NCI-H1105 treated with DMSO at 0.1 percent for 48 hours (cell line): Measurements from ENCODE around the gene CBX6.

Experiments
- DNase-seq: peaks from one replicate; lab custom pipeline; 2025; lab: John Stamatoyannopoulos, UW

The CBX6 gene

GRCh38 chr22:38873469-38874411 is 1.7 kb upstream of the CBX6 start:
- peak; percentile 61 for DNase-seq

DNA sequence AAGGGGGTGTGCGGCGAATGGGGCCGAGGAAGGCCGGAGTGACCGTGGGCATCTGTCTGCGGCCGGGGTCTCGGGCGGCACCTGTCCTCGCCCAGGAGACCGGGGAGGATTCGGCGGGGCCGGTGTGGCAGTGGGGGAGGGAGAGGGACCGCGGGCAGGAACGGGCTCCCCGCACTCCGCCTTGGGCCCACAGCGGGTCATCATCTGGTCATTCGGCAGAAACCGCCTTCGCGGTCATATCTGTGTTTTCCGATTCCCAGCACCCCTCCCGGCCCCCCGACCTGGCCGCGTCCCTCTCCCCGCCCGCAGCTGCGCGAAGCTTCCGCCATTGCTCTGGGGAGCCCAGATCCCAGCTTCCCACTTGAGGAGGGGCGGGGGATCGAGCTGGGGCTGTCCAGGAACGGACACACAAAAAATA is 824 bp upstream of the CBX6 start:
- peak; percentile 55 for DNase-seq

- no peak for DNase-seq
These were observed 450 bp downstream of the CBX6 start for GRCh38 chr22:38871360-38872171.

DNA sequence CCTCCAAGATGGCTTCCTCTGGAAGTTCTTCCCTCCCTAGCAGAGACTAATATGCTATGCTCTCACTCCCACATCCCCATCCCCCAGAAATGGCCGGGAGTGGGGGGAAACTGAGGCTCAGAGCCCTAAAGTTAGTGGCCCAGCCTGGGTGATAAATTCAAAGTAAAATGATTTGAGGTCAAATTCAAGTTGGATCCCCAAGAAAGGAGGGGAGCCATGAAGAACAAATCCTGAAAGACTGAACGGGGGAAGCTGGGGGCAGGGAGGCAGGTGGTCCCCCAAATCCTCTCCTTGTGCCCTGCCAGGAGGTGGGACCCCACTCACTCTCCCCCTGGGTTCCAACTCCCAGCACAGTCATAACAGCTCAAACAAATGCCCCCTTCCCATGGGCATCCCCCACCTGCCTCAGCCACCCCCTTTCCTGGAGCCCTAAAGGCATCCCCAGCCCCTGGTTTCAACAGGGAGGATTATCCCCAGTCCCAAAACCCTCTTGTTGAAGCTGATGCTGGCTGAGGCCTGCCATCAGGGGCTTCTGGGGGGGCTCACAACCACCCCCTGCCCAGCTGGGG is 1.1 kb downstream of the CBX6 start:
- DNase-seq = no peak

DNA sequence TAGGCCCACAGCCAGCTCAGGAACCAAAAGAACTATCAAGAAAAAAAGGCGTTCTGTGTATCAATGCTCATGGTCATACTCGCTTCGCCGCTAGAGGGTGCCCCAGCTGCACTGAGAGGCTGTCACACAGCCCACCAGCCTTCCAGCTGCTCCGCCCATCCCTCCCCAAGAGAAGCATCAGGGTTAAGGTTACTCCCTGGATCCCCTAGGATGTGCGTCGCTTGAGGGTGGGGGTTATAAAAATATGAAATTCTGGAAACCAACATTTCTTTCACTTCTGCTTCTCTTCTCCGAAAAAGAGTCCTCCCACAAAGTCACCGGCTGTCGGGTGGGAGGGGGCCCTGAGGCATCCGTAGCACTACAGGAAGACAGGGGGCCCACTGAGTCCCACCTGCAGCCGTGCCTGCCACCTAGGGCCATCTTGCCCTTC is 1.7 kb downstream of the CBX6 start:
- peak; percentile 76 for DNase-seq

GRCh38 chr22:38869663-38870062 is 2.4 kb downstream of the CBX6 start:
- no peak for DNase-seq

GRCh38 chr22:38868886-38869381 is 3.1 kb downstream of the CBX6 start:
- peak; percentile 56 for DNase-seq

DNA sequence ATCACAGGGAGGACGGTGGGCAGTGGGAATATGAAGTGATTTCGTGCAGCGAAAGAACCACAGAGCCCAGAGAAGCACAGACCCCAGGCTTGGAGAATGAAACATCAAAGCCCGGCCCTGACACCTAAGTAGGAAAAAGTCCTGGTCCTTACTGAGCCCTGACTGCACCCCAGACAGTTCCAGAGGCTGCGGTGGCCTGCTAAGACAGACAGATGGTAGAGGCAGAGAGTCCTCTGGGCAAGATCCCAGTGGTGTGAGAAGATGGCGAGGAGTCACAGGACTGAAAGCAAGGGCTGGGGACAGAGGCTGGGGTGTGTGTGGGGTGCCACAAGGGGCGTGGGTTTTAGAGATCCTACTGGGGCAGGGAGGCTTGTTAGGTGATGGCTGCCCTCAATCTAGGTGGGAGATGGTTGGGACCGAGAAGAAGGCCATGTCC is 3.7 kb downstream of the CBX6 start:
- DNase-seq = no peak

DNA sequence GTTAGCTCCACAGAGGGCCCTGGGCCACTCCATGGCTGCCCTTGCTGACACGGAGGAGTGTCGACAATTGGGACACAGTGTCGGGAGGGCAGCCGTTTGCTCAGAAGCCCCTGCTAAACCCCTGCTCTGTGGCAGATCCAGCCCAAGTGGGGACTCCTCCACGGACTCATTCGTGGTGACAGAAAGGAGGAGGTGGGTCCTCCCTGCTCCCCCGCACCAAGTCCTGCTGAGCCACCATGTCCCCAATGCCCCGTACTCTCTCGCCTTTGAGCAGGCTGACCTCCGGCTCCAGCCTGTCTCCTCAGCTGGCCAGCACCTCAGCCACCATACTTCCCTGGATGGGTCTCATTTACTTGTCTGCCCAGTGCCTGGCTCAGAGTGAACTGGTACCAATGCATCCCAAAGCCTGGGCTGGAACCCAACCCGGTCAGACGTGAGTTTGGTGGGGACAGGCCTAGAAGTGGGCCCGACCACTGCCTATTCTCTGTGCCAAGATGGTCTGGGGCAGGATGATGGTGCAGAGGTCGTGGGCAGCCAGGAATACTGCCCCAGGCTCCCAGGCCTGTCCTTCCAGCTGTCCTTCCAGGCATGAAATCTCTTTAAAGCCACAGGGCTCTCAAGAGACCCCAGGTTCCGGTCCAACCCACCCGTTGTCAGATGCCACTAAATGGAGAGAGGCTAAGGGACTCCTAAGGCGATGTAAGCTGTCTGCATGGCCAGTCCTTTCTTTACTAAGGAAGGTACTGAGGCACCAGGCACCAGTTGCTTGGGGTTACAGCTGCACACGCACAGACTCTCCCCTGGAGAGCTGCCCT is 4.3 kb downstream of the CBX6 start:
- no peak for DNase-seq

GRCh38 chr22:38867124-38867455 is 4.9 kb downstream of the CBX6 start:
- no peak for DNase-seq

DNA sequence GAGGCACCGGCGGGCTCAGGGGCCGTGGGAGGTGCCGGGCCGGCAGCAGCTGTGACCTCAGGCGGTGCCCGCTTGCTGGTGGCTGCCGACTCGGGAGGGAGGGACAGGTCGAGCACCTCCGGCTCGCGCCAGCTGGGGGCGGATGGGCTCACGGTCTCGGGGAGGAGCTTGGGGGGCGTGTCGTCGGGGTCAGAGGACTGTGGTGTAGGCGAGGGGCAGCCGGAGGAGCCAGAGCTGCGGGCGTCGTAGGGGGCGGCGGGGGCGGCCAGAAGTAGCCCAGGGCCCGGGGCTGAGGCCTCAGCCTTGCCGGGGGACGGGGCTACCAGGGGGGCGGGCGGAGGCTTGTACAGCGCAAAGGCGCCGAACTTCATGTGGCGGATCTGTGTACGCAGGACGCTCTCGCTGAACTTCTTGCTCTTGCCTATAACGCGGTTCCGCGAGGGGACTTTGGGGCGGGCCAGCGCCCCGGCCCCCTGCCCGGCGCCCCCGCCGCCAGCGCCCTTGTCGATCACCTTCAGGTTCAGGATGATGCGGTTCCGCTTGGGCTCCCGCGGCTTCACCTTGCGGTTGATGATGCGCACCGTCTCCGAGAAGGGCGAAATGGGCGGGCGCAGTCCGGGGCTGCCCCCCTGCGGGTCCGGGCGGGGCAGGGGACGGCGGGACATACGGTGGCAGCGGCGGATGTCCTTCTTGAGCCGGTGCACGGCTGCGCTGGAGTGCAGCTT is 5.5 kb downstream of the CBX6 start:
- DNase-seq = no peak

DNA sequence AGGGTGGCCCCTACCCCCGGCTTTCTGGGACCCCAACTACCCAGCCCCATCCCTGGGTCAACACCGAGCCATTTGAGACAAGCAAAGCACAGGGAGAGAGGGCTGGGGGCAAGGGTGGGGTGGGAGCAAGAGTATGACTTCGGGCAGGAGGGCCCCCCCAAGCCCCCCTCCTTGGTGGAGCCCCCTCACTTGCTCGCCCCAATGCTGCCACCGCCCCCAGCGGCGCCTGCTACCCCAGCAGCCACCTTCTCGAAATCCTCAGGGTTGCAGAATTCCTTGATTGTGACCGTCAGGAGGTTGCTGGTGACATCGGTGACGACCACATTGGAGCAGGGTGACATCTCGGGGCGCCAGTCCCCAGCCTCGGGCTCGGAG is 6.0 kb downstream of the CBX6 start:
- DNase-seq = no peak

GRCh38 chr22:38865201-38866023 is 6.6 kb downstream of the CBX6 start:
- DNase-seq = no peak

GRCh38 chr22:38864361-38865191 is 7.4 kb downstream of the CBX6 start:
- no peak for DNase-seq

GRCh38 chr22:38863531-38864131 is 8.4 kb downstream of the CBX6 start:
- no peak for DNase-seq

- no peak for DNase-seq
These were observed 9.4 kb downstream of the CBX6 start for GRCh38 chr22:38862375-38863329.

DNA sequence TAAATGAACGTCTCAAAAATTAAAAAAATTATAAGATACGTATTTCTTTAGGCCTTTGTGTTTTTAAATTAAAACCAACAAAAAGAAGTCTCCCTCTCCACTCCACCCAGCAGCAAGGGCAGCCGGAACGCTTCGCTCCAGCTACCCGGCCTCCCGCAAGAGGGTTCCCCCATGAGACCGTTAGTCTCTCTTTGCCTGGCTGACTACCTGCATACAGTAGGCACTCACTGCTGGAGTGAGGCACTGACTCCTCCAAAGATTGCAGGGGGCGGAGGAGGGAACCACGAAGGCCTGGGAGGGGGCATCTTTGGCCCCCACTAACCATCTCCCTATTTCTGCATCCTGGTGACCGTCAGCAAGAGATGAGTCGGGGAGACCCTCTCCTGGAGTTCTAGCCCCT is 10.1 kb downstream of the CBX6 start:
- DNase-seq = no peak
